GM19023 (cell line): ENCODE measurements around the gene KRTAP3-3.
"Not testable (repeated sequence)": the region's sequence is repeated elsewhere in the genome, so short reads cannot be mapped to it uniquely, and the experiment has no call there.

Experiments used
- ATAC-seq: cut with Tn5 transposase; IDR thresholded peaks from one replicate; pipeline ENCODE4 v1.9.1; 2021; ENCODE audit warnings: mild to moderate bottlenecking, moderate library complexity; ENCODE audit not compliant: unreplicated experiment

KRTAP3-3 gene

GRCh38 chr17:40993839-40994238 is at the start of gene KRTAP3-3:
Gene KRTAP3-3 (minus strand): TSS chr17:40994164. CDS start chr17:40994097, 67 bp downstream.
- ATAC-seq = no peak

- ATAC-seq = no peak
Observed at GRCh38 chr17:41042953-41043352, 49.0 kb upstream of the KRTAP3-3 start.

GRCh38 chr17:41040783-41041571 is 47.0 kb upstream of the KRTAP3-3 start, which contains the start of gene KRTAP1-1:
Gene KRTAP1-1 (minus strand): TSS chr17:41041450. CDS start chr17:41041397, 53 bp downstream.
- not testable (repeated sequence) for ATAC-seq

DNA sequence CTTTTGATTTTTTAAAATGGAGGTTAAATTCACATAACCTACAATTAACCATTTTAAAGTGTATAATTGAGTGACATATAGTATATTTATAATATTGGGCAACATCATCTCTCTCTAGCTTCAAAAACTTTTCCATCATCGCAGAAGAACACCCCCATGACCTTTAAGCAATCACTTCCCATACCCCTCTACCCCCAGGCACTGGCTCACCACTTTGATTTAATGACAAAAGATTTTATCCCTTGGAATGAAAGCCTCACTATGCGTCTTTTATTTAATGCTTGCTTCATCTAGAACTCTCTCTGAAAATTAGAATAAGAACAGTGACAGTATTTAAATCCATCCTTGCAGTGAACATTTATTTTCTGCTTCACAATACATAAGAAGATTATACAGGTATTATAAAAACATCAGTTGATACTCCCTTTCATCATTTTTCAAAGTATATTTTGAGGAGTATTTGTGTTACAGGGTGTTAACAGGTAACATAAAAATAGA is 43.9 kb upstream of the KRTAP3-3 start:
- ATAC-seq = no peak

DNA sequence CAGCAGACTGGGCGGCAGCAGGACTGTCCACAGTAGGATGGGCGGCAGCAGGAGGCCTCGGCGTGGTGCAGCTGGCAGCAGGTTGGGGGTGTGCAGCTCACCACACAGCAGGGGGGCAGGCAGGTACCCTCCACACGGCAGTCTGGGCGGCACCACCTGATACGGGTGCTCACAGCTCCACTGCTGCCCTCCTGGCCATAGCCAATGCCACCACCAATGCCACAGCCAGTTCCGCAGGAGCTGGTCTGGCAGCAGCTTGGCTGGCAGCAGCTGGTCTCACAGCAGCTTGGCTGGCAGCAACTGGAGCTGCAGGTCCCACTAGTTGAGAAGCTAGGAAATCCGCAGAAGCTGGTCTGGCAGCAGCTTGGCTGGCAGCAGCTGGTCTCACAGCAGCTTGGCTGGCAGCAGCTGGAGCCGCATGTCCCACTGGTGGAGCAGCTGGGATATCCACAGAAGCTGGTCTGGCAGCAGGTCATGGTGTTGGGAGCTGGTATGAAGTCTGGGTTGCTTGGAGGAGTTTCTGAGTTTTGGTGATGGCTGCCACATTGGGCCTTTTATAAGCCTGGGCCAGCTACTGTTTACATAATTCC is 40.5 kb upstream of the KRTAP3-3 start, which contains the start of gene KRTAP1-3:
Gene KRTAP1-3, minus strand, starts transcription at position 529 of the 590 bp plus-strand sequence. Its CDS starts 53 bp downstream, at position 476.
- not testable (repeated sequence) for ATAC-seq

GRCh38 chr17:41029633-41030245 is 35.8 kb upstream of the KRTAP3-3 start, which contains the start of gene KRTAP1-4:
Gene KRTAP1-4 (minus strand): TSS chr17:41030195. CDS start chr17:41030078, 117 bp downstream.
- no peak for ATAC-seq

DNA sequence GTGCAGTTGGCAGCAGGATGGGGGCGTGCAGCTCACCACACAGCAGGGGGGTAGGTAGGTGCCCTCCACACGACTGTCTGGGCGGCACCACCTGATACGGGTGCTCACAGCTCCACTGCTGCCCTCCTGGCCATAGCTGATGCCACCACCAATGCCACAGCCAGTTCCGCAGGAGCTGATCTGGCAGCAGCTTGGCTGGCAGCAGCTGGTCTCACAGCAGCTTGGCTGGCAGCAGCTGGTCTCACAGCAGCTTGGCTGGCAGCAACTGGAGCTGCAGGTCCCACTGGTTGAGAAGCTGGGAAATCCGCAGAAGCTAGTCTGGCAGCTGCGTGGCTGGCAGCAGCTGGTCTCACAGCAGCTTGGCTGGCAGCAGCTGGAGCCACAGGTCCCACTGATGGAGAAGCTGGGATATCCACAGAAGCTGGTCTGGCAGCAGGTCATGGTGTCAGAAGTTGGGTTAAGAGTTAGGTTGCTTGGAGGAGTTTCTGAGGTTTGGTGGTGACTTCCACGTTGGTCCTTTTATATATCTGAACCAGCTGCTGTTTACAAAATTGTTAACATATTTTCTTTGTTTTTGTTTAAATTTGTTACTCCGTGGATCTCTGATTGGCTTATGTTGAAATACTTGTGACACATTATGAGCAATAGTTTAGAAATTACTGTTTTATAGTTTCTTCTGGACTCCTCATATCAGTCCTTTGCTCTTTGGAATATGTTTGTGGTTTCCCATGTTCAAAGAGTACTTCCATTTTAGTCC is 32.9 kb upstream of the KRTAP3-3 start, which contains the start of gene KRTAP1-5:
Gene KRTAP1-5, minus strand, starts transcription at position 494 of the 757 bp plus-strand sequence. Its CDS starts 53 bp downstream, at position 441.
- ATAC-seq = no peak

- no peak for ATAC-seq
Observed at GRCh38 chr17:41024697-41025096, 30.7 kb upstream of the KRTAP3-3 start.

DNA sequence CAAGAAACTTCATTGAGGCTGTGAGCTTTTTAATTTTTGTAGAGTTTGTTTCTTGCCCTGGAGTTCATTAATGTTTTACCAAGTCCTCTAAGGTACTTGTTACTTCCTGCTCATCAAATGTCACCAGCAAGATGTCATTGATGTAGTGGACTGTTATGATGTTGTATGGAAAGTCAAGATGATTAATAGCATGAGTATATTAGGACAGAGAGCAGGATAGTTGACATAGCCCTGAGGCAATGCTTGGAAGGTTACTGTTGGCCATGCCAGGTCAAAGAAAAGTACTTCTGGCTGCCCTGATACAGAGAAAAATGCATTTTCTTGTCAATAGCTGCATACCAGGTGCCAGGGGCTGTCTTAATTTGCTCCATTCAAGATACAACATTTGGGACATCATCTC is 26.4 kb upstream of the KRTAP3-3 start:
- no peak for ATAC-seq

DNA sequence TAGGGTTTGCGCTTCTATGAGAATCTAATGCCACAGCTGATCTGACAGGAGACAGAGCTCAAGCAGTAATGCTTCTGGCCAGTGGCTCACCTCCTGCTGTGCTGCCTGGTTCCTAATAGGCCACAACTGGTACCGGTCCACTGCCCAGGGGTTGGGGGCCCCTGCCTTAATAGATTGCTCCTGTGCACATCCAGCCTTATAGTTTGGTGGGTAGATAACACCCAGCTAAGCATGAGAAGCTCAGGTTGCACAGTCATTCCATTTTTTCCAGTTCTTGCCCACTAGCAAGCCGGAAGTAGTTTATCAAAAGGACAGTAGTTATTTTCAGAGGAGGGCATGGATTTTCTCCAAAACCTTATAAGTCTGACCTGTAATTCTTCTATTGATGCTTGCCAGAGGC is 25.5 kb upstream of the KRTAP3-3 start:
- ATAC-seq = no peak

GRCh38 chr17:41018541-41018940 is 24.6 kb upstream of the KRTAP3-3 start:
- ATAC-seq = no peak

- no peak for ATAC-seq
Observed at GRCh38 chr17:41016578-41017215, 22.7 kb upstream of the KRTAP3-3 start.

DNA sequence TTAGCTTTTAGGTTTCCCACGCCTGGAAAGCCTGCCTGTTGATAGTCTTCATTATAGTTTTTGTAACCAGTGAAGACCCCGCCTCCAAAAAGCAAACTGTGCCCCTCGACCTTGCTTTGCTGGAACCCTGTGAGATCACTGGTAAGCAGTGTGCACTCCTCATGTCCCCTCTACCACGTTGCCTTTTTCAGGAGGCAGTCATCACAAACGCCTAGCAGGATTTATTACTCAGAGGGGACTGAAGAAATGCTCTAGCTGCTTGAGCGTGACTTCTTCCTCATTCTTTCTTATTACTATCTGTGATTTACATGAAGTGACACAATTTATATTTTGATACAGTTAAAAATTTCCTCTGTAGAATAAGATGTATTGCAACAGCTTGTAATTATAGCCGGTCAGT is 21.5 kb upstream of the KRTAP3-3 start:
- no peak for ATAC-seq

DNA sequence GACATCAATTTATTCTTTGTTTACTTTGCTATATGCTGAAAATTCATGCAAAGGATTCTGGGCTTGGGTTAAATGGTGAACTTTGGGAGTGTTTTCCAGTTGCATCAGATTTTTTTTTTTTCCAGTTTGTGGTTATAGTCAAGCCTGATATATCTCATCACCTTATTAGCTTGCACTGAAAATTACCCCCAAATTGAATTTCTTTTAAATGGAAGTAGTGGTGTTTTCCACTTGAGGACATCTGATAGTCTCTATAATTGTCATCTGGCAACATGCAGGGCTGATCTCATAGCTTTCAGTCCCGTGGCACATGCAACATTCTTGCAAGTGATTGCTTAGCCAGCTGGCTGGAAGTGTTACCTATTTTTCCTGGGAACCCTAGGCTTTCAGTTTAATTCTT is 19.6 kb upstream of the KRTAP3-3 start:
- no peak for ATAC-seq

- ATAC-seq = no peak
Observed at GRCh38 chr17:41013181-41013580, 19.2 kb upstream of the KRTAP3-3 start.

DNA sequence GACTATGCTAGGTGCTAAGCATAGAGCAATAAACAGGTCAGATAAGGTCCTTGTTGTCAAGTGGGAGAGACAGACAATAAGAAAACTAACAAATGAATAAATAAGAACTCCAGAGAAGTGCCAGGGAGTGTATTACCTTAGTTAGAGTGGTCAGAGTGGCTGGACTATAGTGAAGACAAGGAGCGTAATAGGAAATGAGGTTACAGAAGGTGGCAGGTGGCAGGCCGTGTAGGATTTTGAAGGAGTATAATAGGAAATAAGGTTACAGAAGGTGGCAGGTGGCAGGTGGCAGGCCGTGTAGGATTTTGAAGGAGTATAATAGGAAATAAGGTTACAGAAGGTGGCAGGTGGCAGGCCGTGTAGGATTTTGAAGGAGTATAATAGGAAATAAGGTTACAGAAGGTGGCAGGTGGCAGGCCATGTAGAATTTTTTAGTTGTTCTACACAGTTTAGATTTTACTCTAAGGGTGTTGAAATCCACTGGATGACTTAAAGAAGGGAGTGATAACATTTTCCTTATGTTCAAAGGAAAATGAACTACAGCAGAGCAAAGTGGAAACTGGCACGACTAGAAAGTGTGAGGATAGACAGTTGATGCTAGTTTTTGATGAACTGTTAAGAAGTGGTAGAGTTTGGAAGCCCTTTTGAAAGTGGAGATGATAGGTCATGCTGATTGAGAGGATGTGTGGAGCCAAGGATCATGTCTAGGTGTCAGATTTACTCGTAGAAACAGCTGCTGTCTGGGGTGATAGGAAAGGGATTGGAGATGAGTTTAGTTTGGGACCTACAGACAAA is 18.6 kb upstream of the KRTAP3-3 start:
- no peak for ATAC-seq

DNA sequence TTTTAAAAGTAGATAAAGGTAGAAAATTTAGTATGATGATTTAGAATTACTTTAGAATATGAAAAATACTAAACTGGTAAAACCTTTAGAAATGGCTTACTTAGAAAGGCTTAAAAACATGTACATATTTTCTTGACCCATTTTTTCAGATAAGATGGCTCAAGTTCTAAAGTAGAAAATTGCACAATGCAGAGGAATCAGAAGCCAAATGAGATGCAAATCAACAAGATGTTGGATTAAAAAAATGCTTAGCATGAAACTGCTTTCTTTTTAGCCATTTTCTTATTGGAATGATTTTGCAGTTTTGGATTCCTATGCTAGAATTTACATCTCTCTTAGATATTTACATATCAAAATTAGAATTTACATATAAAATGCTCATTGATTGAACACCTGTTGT is 16.5 kb upstream of the KRTAP3-3 start:
- ATAC-seq = no peak

DNA sequence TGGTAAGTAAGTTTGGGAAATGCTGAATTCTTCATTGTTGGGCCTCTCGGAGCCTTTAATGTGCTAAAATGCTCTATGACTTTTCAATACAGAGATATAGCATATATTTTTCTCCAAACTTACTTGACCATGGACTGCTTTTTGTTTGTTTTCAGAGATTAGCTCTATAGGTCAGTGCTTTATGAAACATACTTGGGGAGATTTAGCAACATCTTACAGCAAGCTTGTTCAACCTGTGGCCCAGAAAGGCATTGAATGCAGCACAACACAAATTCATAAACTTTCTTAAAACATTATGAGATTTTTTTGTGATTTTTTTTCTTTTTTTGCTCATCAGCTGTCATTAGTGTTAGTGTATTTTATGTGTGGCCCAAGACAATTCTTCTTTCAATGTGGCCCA is 16.0 kb upstream of the KRTAP3-3 start:
- ATAC-seq = no peak

GRCh38 chr17:41009301-41009760 is 15.4 kb upstream of the KRTAP3-3 start:
- no peak for ATAC-seq
